Retinal pigment epithelial cell (primary cell): ENCODE measurements around the gene DQX1.
"Not testable (repeated sequence)": the region's sequence is repeated elsewhere in the genome, so short reads cannot be mapped to it uniquely, and the experiment has no call there.

Experiments used
- DNase-seq: peaks from one replicate; pipeline ENCODE4 v3.0.0-alpha.2; 2010; ENCODE audit warnings: low read depth
- H3K4me3 ChIP-seq: 2 replicates; pipeline ENCODE4 v1.5.1; 2011; ENCODE audit warnings: mild to moderate bottlenecking, low read length, control low read depth, moderate library complexity
- TF ChIP-seq, protein P1 (sequence below): conservative IDR thresholded peaks from 2 replicates; pipeline ENCODE4 v1.5.1; 2011; ENCODE audit warnings: low read depth, low read length, control low read depth, inconsistent platforms

Gene DQX1

GRCh38 chr2:74489906-74490305 lies 36.1 kb downstream of the DQX1 start:
- no peak for DNase-seq
- TF ChIP-seq, protein P1, sequence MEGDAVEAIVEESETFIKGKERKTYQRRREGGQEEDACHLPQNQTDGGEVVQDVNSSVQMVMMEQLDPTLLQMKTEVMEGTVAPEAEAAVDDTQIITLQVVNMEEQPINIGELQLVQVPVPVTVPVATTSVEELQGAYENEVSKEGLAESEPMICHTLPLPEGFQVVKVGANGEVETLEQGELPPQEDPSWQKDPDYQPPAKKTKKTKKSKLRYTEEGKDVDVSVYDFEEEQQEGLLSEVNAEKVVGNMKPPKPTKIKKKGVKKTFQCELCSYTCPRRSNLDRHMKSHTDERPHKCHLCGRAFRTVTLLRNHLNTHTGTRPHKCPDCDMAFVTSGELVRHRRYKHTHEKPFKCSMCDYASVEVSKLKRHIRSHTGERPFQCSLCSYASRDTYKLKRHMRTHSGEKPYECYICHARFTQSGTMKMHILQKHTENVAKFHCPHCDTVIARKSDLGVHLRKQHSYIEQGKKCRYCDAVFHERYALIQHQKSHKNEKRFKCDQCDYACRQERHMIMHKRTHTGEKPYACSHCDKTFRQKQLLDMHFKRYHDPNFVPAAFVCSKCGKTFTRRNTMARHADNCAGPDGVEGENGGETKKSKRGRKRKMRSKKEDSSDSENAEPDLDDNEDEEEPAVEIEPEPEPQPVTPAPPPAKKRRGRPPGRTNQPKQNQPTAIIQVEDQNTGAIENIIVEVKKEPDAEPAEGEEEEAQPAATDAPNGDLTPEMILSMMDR = no peak
- no peak overlapping the region for H3K4me3 ChIP-seq

DNA sequence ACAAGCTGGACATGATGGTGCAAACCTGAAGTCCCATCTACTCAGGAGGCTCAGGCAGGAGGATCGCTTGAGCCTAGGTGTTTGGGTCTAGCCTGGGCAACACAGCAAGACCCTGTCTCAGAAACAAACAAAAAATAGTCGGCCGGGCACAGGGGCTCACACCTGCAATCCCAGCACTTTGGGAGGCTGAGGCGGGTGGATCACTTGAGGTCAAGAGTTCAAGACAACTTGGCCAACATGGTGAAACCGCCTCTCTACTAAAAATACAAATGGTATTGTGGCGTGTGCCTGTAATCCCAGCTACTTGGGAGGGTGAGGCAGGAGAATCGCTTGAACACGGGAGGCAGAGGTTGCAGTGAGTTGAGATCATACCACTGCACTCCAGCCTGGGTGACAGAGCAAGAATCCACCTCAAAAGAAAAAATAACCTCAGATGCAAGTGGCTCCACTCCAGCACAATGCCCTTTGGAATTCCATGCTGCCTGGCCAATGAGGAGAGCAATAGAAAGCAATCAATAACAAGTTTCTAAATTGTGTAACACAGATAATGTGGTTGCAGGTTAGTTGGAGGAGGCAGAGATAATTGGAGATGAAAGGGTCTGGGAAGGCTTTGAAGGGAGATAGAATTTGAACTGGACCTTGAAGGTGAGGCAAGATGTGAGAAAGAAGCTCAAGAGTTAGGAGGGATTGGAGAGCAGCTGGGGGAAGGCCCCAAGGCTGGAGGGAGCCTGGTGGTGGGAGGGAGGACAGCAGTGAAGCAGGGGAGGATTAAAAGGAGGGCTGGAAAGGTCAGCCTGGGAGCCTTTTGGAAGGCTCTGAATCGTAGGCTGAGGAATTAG lies 37.2 kb downstream of the DQX1 start:
- TF ChIP-seq, protein P1 = no peak
- no peak overlapping the region for H3K4me3 ChIP-seq
- no peak for DNase-seq

GRCh38 chr2:74486141-74486540 lies 39.9 kb downstream of the DQX1 start:
- TF ChIP-seq, protein P1 = no peak
- no peak overlapping the region for H3K4me3 ChIP-seq
- DNase-seq = no peak

- H3K4me3 ChIP-seq = peak overlapping the region; percentile 84
- not testable (repeated sequence) for DNase-seq
These were observed 42.3 kb downstream of the DQX1 start for GRCh38 chr2:74483675-74484164.

DNA sequence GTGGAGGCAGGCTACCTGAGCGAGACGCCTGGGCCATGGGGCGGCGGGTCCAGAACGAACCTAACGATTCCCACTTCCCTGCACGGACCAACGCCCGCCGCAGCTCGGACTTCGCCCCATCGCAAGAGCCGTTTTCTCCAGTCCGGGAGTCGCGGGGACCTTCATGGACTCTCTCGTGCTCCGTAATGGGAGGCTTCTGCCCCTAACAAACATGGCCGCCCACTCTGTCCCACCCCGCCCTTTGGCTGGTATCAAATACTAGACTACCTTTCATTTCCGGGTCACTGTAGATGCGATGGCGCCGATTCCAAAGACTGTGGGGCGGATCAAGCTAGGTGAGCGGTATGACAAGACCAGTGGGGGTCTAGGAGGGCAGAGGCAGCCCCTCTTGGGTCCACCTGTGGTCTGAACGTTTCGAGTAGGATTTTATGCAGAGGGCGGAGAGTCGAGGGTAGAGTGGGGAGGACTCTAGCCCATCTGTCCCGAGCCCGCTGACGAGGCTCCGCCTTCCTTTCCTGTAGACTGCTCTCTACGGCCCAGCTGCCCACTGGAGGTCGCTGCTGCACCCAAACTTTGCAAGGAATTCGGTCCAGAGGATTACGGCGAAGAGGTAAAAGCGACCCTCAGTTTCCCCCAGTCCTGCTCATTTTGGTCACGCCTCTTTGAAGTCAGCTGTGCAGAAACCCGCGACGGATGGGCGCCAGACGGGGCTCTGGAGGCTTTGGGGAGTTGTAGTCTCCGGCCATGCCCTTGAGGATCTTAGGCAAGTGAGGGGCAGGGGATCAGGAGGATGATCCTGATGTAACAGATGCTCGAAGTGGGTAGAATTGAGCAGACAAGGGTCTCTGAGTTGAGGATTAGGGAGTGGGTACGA lies 43.0 kb downstream of the DQX1 start, which contains the start of the genes CCDC142 and TTC31:
TSS of gene CCDC142 (minus strand) at position 198 of the 874 bp plus-strand sequence. CDS start at position 37, 161 bp downstream.
TSS of gene TTC31 (plus strand) at position 281 of the 874 bp plus-strand sequence. CDS start at position 296, 15 bp downstream.
- TF ChIP-seq, protein P1 = peak; percentile 93
- H3K4me3 ChIP-seq = peak within 1 kb of the TSS; percentile 84
- DNase-seq = peak; percentile 83

DNA sequence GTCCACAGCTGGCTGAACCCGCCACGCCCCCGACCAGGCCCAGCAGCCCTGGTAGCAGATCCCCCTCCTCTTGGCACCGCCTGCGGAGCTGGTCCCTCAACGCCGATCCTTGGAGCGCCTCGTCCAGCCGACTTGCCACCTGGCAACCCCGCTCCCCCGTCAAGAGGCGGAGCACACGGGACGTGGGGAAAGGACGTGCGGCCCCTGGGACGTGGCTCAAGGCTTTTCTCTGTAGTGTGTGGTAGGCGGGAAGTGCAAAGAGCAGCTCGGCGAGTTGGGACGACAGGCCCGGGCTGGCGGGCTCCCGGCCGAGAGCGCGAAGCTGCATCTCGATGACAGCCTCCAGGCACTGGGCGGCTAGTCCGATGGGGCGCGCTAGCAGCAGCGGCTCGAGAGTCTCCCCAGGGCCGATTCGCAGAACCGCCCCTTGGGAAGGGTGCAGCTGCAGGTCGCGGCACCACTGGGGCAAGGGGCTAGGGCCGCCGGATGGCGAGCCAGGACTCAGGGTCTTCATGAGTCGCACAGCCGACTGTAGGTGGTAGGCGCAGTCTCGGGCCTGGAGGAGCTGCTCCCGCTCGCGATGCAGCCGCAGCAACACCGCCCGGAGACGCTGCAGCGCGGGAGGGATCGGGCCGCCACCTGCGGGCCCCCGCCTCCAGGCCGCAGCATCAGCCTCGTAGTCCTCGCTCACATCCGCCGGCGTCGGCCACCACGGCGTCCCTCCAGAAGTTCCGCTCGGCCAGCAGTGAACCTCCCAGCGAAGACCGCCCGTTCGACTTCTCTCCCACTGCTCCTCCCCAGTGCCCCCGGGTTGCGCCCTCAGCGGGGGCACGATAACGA lies 43.9 kb downstream of the DQX1 start:
- DNase-seq = no peak
- TF ChIP-seq, protein P1 = no peak
- H3K4me3 ChIP-seq = peak overlapping the region; percentile 84

GRCh38 chr2:74481431-74481830 lies 44.6 kb downstream of the DQX1 start:
- no peak for DNase-seq
- TF ChIP-seq, protein P1 = no peak
- peak overlapping the region; percentile 84 for H3K4me3 ChIP-seq
